Gastrocnemius medialis (tissue), 4 donors: ENCODE data around the gene RELCH. TPM values are rescaled to one million over a fixed set of nuclear protein-coding genes. Genes with fewer than 3 reads are reported as not detected.
A peak's percentile ranks its signal among the peaks of the same experiment; 100 is the strongest.

Source experiments
- ATAC-seq, 2 donors: fragments of 150-250 bp; one replicate each; pipeline ENCODE4 v1.9.1; 2016
- DNase-seq, 2 donors: peaks; one replicate each; pipeline ENCODE4 v3.0.0-alpha.2; 2019
- H3K27ac ChIP-seq, 4 donors: fragments of 200-600 bp; sonication (generic); 1 replicate in 1 of 4; 2 replicates in 3 of 4; pipeline ENCODE4 v1.5.1; 2016 to 2018; ENCODE audit warnings: mild to moderate bottlenecking in 2 of 4, moderate library complexity in 1 of 4
- H3K27me3 ChIP-seq, 3 donors: fragments of 200-600 bp; sonication (generic) in 2 of 3; 1 replicate in 1 of 3; 2 replicates in 2 of 3; pipeline versions ENCODE4 v1.5.1 to v1.6.0; 2016 to 2019; ENCODE audit warnings: mild to moderate bottlenecking in 1 of 3, moderate library complexity in 1 of 3
- H3K36me3 ChIP-seq, 2 donors: fragments of 200-600 bp; sonication (generic) in 1 of 2; one replicate each; pipeline ENCODE4 v1.5.1; 2017 to 2018
- H3K4me1 ChIP-seq, 2 donors: fragments of 200-600 bp; sonication (generic) in 1 of 2; one replicate each; pipeline ENCODE4 v1.5.1; 2016 to 2017; ENCODE audit warnings: mild to moderate bottlenecking in 2 of 2
- H3K4me3 ChIP-seq, 4 donors: fragments of 200-600 bp; sonication (generic) in 3 of 4; 1 replicate in 1 of 4; 2 replicates in 3 of 4; pipeline ENCODE4 v1.5.1; 2016 to 2019; ENCODE audit warnings: mild to moderate bottlenecking in 2 of 4
- H3K9me3 ChIP-seq, 3 donors: fragments of 200-600 bp; sonication (generic) in 2 of 3; 1 replicate in 1 of 3; 2 replicates in 2 of 3; pipeline ENCODE4 v1.5.1; 2016 to 2019
- POLR2A ChIP-seq, 2 donors: fragments of 450-650 bp; IDR thresholded peaks; one replicate each; pipeline ENCODE4 v1.6.1; 2017; ENCODE audit warnings: antibody characterized with exemption in 2 of 2, mild to moderate bottlenecking in 2 of 2, moderate library complexity in 2 of 2
- in situ Hi-C, 4 donors: fragments of 200-750 bp; cut with MboI; loops; one replicate each; pipeline versions ENCODE4 v1.15.0 to v1.8.0; 2017; ENCODE audit warnings: low sequenced_read_pairs in 4 of 4
- intact Hi-C: fragments of 100-400 bp; cut with DNase I; formaldehyde crosslinking; loops from one replicate; pipeline ENCODE4 v1.15.1; 2023; ENCODE audit warnings: low total_unique reads
- total RNA-seq, 4 donors: library from RNA; depleted of rRNA; stranded (reverse); fragments of >200 nt; gene quantifications; one replicate each; pipeline versions ENCODE4 v1.1.0 to v1.2.3, GENCODE V29; 2016
- TF ChIP-seq, protein P1 (sequence below), 5 experiments: fragments of 450-650 bp in 3 of 5; fragments of 200-600 bp in 2 of 5; sonication (generic) in 2 of 5; IDR thresholded peaks in 4 of 5; conservative IDR thresholded peaks in 1 of 5; 1 replicate in 4 of 5; 2 replicates in 1 of 5; pipeline ENCODE4 v1.5.1; 2016 to 2019; ENCODE audit warnings: antibody characterized with exemption in 5 of 5, mild to moderate bottlenecking in 3 of 5, moderate library complexity in 3 of 5

The RELCH gene
- total RNA-seq, 4 donors from 2014 or later: 8.4 to 16.8 (median 12.6) TPM

DNA sequence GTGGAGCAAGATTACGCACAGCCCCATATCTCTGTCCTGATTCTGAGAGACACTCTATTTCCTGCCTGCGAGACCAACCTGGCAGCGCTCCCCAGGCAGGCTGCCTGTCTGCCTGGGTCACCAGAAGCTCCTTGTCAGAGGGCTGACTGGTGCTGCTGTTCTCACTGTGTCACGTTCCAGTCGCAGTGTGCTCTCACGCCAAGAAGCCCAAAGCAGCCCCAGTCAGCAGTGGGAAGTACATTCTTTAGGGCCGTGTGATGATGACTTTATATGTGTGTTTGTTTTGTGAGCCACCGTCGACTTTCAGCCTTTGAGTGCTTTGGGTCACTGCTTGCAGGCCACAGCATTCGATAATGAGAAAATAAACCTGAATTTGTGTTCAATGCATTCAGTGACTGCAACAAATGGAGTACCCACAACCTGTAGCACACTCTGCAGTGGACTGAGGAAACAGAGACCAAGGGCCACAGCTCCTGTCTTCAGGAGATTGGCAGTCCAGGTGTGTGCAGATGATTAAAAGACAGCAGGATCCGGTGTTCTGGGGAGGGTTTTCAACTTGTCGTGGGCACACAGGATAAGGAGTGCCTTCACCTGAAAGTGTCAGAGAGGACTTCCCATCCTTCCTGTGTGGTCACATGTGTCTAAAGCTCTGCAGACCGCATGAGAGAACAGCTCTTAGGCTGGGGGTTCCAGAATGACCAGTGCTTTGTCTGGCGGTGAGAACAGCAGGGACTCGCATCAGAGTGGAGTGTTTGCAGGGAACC is 142.8 kb downstream of the RELCH start:
- TF ChIP-seq, protein P1, sequence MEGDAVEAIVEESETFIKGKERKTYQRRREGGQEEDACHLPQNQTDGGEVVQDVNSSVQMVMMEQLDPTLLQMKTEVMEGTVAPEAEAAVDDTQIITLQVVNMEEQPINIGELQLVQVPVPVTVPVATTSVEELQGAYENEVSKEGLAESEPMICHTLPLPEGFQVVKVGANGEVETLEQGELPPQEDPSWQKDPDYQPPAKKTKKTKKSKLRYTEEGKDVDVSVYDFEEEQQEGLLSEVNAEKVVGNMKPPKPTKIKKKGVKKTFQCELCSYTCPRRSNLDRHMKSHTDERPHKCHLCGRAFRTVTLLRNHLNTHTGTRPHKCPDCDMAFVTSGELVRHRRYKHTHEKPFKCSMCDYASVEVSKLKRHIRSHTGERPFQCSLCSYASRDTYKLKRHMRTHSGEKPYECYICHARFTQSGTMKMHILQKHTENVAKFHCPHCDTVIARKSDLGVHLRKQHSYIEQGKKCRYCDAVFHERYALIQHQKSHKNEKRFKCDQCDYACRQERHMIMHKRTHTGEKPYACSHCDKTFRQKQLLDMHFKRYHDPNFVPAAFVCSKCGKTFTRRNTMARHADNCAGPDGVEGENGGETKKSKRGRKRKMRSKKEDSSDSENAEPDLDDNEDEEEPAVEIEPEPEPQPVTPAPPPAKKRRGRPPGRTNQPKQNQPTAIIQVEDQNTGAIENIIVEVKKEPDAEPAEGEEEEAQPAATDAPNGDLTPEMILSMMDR (IDR thresholded peaks at IDR 0.05 in 4 of 5, conservative IDR thresholded peaks at IDR 0.05 in 1 of 5): no peak
- TF ChIP-seq POLR2A (IDR thresholded peaks at IDR 0.05): no peak
- Histone ChIP-seq H3K36me3 (no peaks in the 10 kb centered on the region), H3K4me1 (peaks cover 15 to 22% of the 10 kb centered on the region in 2 donors), H3K27ac (no peak overlapping the region), H3K27me3 (peaks cover 57 to 65% (median 61%) of the 10 kb centered on the region in 3 donors), H3K4me3 (no peak overlapping the region), H3K9me3 (no peaks in the 10 kb centered on the region)
- in situ Hi-C loops (no loop called here), intact Hi-C loops (loop anchor here (5.0 kb wide), 1 partner anchor 387 kb away; the partner anchor contains the start of gene PHLPP1)
- no peak for ATAC-seq
- DNase-seq: no peak

DNA sequence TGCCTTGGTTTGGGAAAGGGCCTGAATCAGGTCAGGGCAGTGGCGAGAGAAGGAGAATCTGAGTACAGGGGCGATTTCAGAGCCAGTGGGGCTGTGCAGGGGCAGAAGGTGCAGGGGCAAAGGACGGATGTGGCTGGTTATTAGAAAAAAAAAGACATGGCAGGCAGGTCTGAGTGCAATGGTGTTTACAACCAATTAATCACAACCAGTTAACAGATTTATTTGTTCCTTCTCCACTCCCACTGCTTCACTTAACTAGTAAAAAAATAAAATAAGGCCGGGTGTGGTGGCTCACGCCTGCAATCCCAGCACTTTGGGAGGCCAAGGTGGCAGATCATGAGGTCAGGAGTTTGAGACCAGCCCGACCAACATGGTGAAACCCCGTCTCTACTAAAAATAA is 143.6 kb downstream of the RELCH start:
- no peaks in the 10 kb centered on the region for H3K9me3 ChIP-seq
- DNase-seq (no peak), ATAC-seq (no peak)
- H3K36me3 ChIP-seq: no peaks in the 10 kb centered on the region
- in situ Hi-C loops: no loop called here
- no peak for TF ChIP-seq POLR2A (IDR thresholded peaks at IDR 0.05)
- TF ChIP-seq, protein P1 (IDR thresholded peaks at IDR 0.05 in 4 of 5, conservative IDR thresholded peaks at IDR 0.05 in 1 of 5): no peak
- no peak overlapping the region for H3K4me3 ChIP-seq
- peaks cover 53 to 65% (median 55%) of the 10 kb centered on the region in 3 donors for H3K27me3 ChIP-seq
- peaks cover 12 to 18% of the 10 kb centered on the region in 2 donors for H3K4me1 ChIP-seq
- intact Hi-C loops: loop anchor here (5.0 kb wide), 1 partner anchor 387 kb away; the partner anchor contains the start of gene PHLPP1
- no peak overlapping the region for H3K27ac ChIP-seq

DNA sequence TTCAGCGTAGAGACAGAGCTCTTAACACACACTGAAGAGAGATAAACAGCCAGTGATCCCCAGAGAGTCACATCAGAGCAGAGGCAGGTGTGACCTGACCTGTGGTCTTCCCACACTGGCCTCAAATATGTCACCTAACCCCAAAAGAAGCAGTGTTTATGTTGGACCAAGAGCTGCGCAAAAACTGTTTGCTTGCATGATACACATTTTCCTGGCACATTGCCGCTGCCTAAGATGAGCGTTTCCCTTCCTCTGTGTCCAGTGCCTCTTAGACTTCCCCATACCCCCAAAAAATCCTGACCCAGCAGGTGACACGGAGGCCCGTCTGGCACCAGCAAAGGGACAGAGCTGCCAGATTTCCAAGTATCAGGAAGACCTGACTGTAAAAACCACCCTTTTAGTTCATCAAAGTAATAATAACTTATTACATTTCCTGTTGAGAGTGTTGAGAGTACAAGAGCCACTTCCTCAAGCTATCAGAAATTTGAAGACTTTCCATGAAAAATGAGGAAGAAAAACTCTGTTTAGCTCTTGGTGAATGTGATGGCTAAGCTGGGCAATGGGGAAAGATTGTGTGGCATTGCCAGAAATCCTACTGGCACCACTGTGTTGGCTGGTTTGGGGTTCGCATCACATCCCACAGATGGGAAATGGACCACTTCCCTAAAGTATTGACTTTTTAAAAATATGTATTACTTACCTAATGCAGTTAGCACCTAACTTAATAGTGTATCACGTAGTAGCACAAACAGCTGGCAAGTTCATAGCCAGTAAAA is 144.7 kb downstream of the RELCH start:
- no peaks in the 10 kb centered on the region for H3K36me3 ChIP-seq
- intact Hi-C loops (loop anchor here (5.0 kb wide), 1 partner anchor 386 kb away; the partner anchor contains the start of gene PHLPP1), in situ Hi-C loops (no loop called here)
- ATAC-seq: no peak
- DNase-seq: peak in 1 of 2 donors; percentile 33
- no peak overlapping the region for H3K4me3 ChIP-seq
- peaks cover 42 to 53% (median 44%) of the 10 kb centered on the region in 3 donors for H3K27me3 ChIP-seq
- peaks cover under 1 to 7% of the 10 kb centered on the region in 2 donors for H3K4me1 ChIP-seq
- H3K27ac ChIP-seq: no peak overlapping the region
- TF ChIP-seq, protein P1 (IDR thresholded peaks at IDR 0.05 in 4 of 5, conservative IDR thresholded peaks at IDR 0.05 in 1 of 5): no peak
- no peak for TF ChIP-seq POLR2A (IDR thresholded peaks at IDR 0.05)
- H3K9me3 ChIP-seq: no peaks in the 10 kb centered on the region

DNA sequence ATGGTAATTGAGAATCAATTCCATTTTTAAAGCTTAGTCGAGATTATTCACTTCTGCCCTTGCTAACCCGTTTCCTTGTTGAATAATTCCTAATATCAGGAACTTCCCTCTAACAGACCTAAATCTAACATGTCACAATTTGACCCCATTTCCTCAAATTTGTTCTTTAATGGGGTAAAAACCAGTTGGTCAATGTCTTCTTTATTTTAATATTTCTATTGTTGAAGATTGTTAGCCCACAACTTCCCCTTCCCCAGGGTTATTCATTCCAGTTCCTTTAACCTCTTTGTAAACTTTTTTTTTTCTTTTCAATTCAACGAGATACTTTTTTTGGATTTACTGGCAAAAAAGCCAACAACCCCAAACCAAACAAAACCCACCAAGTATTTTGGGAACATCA is 145.4 kb downstream of the RELCH start:
- Histone ChIP-seq H3K4me1 (peaks cover 0 to under 1% of the 10 kb centered on the region in 2 donors), H3K9me3 (no peaks in the 10 kb centered on the region), H3K27me3 (peaks cover 35 to 47% (median 37%) of the 10 kb centered on the region in 3 donors), H3K27ac (no peak overlapping the region), H3K4me3 (no peak overlapping the region), H3K36me3 (no peaks in the 10 kb centered on the region)
- in situ Hi-C loops: no loop called here
- TF ChIP-seq POLR2A (IDR thresholded peaks at IDR 0.05): no peak
- TF ChIP-seq, protein P1 (IDR thresholded peaks at IDR 0.05 in 4 of 5, conservative IDR thresholded peaks at IDR 0.05 in 1 of 5): no peak
- intact Hi-C loops: loop anchor here (5.0 kb wide), 1 partner anchor 385 kb away; the partner anchor contains the start of gene PHLPP1
- no peak for ATAC-seq
- DNase-seq: no peak
